IMR-90 (cell line): Measurements from ENCODE around the gene ESRP2. TPM values are rescaled to one million over a fixed set of nuclear protein-coding genes. Genes with fewer than 3 reads are reported as not detected.

Experiments used
- ATAC-seq: fragments of 200-7000 bp; cut with Tn5 transposase; 2 replicates; pipeline ENCODE4 v1.9.1; 2020; ENCODE audit warnings: low read depth, mild to moderate bottlenecking, moderate library complexity
- BruUV-seq: library from RNA; stranded (reverse); fragments of 400-500 nt; replicated peaks from 2 replicates; lab custom pipeline; 2021; lab: Mats Ljungman, UMichigan
- CTCF ChIA-PET: fragments of 300-600 bp; formaldehyde crosslinking; extraction: SDS; loops from one replicate; lab custom pipeline; 2021; ENCODE audit warnings: antibody characterized with exemption; lab: Yijun Ruan, JAX
- POLR2A ChIA-PET: fragments of 300-600 bp; sonication (Branson Sonifier 250); formaldehyde crosslinking; loops from one replicate; lab custom pipeline; 2022; ENCODE audit warnings: antibody characterized with exemption; ENCODE audit not compliant: unreplicated experiment; lab: Charles Lee
- DNase-seq: peaks from one replicate; pipeline ENCODE4 v3.0.0; 2013
- H2AFZ ChIP-seq: replicated peaks from 2 replicates; pipeline ENCODE3; 2013; ENCODE audit warnings: low read length, mild to moderate bottlenecking; ENCODE audit not compliant: poor library complexity
- H2AK5ac ChIP-seq: 2 replicates; pipeline ENCODE4 v1.6.1; 2013; ENCODE audit warnings: low read depth, low read length, inconsistent platforms
- H2AK9ac ChIP-seq: replicated peaks from 2 replicates; pipeline ENCODE3; 2013; ENCODE audit warnings: mild to moderate bottlenecking, low read depth, low read length, moderate library complexity; ENCODE audit not compliant: poor library complexity
- H2BK120ac ChIP-seq: 2 replicates; pipeline ENCODE4 v1.6.1; 2013; ENCODE audit warnings: low read depth, low read length, inconsistent platforms
- H2BK15ac ChIP-seq: 3 replicates; pipeline ENCODE4 v1.6.1; 2013; ENCODE audit warnings: low read depth, low read length, inconsistent platforms
- H2BK20ac ChIP-seq: 2 replicates; pipeline ENCODE4 v1.6.1; 2013; ENCODE audit warnings: low read depth, mild to moderate bottlenecking, inconsistent platforms, low read length, moderate library complexity
- H2BK5ac ChIP-seq: 2 replicates; pipeline ENCODE4 v1.6.1; 2013; ENCODE audit warnings: mild to moderate bottlenecking, low read depth, low read length, inconsistent platforms; ENCODE audit not compliant: poor library complexity, severe bottlenecking
- H3K14ac ChIP-seq: replicated peaks from 2 replicates; pipeline ENCODE4 v1.6.1; 2013; ENCODE audit warnings: low read depth, low read length, inconsistent platforms
- H3K18ac ChIP-seq: 2 replicates; pipeline ENCODE4 v1.6.1; 2013; ENCODE audit warnings: low read depth, low read length, control low read depth
- H3K23ac ChIP-seq: 2 replicates; pipeline ENCODE4 v1.6.1; 2013; ENCODE audit warnings: low read depth, low read length, inconsistent platforms
- H3K27ac ChIP-seq: 2 replicates; pipeline ENCODE4 v1.5.1; 2013; ENCODE audit warnings: mild to moderate bottlenecking, control low read depth, low read length; ENCODE audit not compliant: insufficient read depth
- H3K27me3 ChIP-seq: 2 replicates; pipeline ENCODE4 v1.6.1; 2013; ENCODE audit warnings: low read length; ENCODE audit not compliant: control insufficient read depth, insufficient read depth
- H3K36me3 ChIP-seq: 2 replicates; pipeline ENCODE4 v1.6.1; 2013; ENCODE audit warnings: low read length, mixed read lengths; ENCODE audit not compliant: control insufficient read depth, insufficient read depth
- H3K4ac ChIP-seq: 2 replicates; pipeline ENCODE4 v1.6.1; 2013; ENCODE audit warnings: low read depth, low read length, inconsistent platforms
- H3K4me1 ChIP-seq: 2 replicates; pipeline ENCODE4 v1.6.1; 2013; ENCODE audit warnings: low read length, mixed read lengths; ENCODE audit not compliant: control insufficient read depth, insufficient read depth
- H3K4me2 ChIP-seq: 2 replicates; pipeline ENCODE4 v1.6.1; 2013; ENCODE audit warnings: low read depth, mild to moderate bottlenecking, control low read depth, low read length, moderate library complexity
- H3K4me3 ChIP-seq: 2 replicates; pipeline ENCODE4 v1.5.1; 2013; ENCODE audit warnings: low read depth, mild to moderate bottlenecking, control low read depth, low read length, moderate library complexity; ENCODE audit not compliant: insufficient read depth
- H3K56ac ChIP-seq: 2 replicates; pipeline ENCODE4 v1.6.1; 2013; ENCODE audit warnings: low read length, inconsistent platforms; ENCODE audit not compliant: insufficient read depth; ENCODE audit errors: extremely low read depth
- H3K79me1 ChIP-seq, 2 experiments: 2 replicates each; pipeline ENCODE4 v1.6.1; 2013; ENCODE audit warnings: low read length in 2 of 2, inconsistent platforms in 1 of 2, low read depth in 1 of 2
- H3K9ac ChIP-seq: 2 replicates; pipeline ENCODE4 v1.6.1; 2013; ENCODE audit warnings: low read depth, low read length, control low read depth
- H3K9me1 ChIP-seq: 2 replicates; pipeline ENCODE4 v1.6.1; 2013; ENCODE audit warnings: low read length, inconsistent platforms; ENCODE audit not compliant: insufficient read depth
- H3K9me3 ChIP-seq: 2 replicates; pipeline ENCODE4 v1.6.1; 2013; ENCODE audit warnings: low read length; ENCODE audit not compliant: control insufficient read depth, insufficient read depth
- H4K20me1 ChIP-seq: 2 replicates; pipeline ENCODE4 v1.6.1; 2013; ENCODE audit warnings: low read length, inconsistent platforms; ENCODE audit not compliant: insufficient read depth
- H4K5ac ChIP-seq: 2 replicates; pipeline ENCODE4 v1.6.1; 2013; ENCODE audit warnings: mild to moderate bottlenecking, low read depth, low read length, control low read depth
- H4K8ac ChIP-seq, 2 experiments: 2 replicates each; pipeline ENCODE4 v1.6.1; 2013; ENCODE audit warnings: low read depth in 2 of 2, low read length in 2 of 2, control low read depth in 1 of 2, inconsistent platforms in 1 of 2
- H4K91ac ChIP-seq: 2 replicates; pipeline ENCODE4 v1.6.1; 2013; ENCODE audit warnings: low read depth, low read length, inconsistent platforms; ENCODE audit not compliant: insufficient read depth
- CEBPB ChIP-seq: IDR thresholded peaks from 2 replicates; pipeline ENCODE4 v1.6.1; 2012; ENCODE audit warnings: low read depth, low read length, improper control_type of control experiment
- CTCF ChIP-seq: conservative IDR thresholded peaks from 2 replicates; pipeline ENCODE4 v1.5.1; 2012; ENCODE audit warnings: mild to moderate bottlenecking, low read depth, low read length, improper control_type of control experiment
- MAZ ChIP-seq: IDR thresholded peaks from 2 replicates; pipeline ENCODE4 v1.6.1; 2012; ENCODE audit warnings: low read depth, mild to moderate bottlenecking, low read length, improper control_type of control experiment, moderate library complexity, borderline replicate concordance
- MXI1 ChIP-seq: IDR thresholded peaks from 2 replicates; pipeline ENCODE4 v1.6.1; 2012; ENCODE audit warnings: low read depth, mild to moderate bottlenecking, low read length, moderate library complexity, borderline replicate concordance
- NFE2L2 ChIP-seq: fragments of 150-350 bp; IDR thresholded peaks from 2 replicates; pipeline ENCODE4 v1.6.1; 2016; ENCODE audit warnings: low read depth, mild to moderate bottlenecking, low read length
- RAD21 ChIP-seq: IDR thresholded peaks from 2 replicates; pipeline ENCODE4 v1.6.1; 2012; ENCODE audit warnings: low read length, improper control_type of control experiment
- RFX5 ChIP-seq: IDR thresholded peaks from 2 replicates; pipeline ENCODE4 v1.8.0; 2012; ENCODE audit warnings: low read depth, mild to moderate bottlenecking, low read length, moderate library complexity
- SMC3 ChIP-seq: fragments of 150-350 bp; IDR thresholded peaks from 2 replicates; pipeline ENCODE4 v1.6.1; 2016; ENCODE audit warnings: low read depth, mild to moderate bottlenecking, antibody characterized with exemption, low read length, moderate library complexity
- WGBS, 2 experiments: methylation state at CpG; one replicate each; pipeline versions ENCODE4 v1.1.5 to v1.1.7; 2013; ENCODE audit warnings: missing lambda C conversion rate in 2 of 2; ENCODE audit not compliant: insufficient read length in 1 of 2; ENCODE audit errors: extremely low coverage in 2 of 2; 5-methylcytosine and 5-hydroxymethylcytosine counted together
- dilution Hi-C: fragments of 300-500 bp; cut with HindIII; formaldehyde crosslinking; loops from one replicate; pipeline ENCODE4 v1.14.3; 2018; ENCODE audit warnings: low sequenced_read_pairs; ENCODE audit not compliant: unreplicated experiment
- in situ Hi-C: fragments of 300-500 bp; cut with MboI; formaldehyde crosslinking; loops from 3 replicates; pipeline ENCODE4 v1.14.3; 2019; ENCODE audit warnings: low sequenced_read_pairs, inconsistent platforms, mixed read lengths
- intact Hi-C: fragments of 100-400 bp; cut with micrococcal nuclease; formaldehyde crosslinking; loops from 2 replicates; pipeline ENCODE4 v1.10.0; 2022
- polyA plus RNA-seq, 3 experiments: library from polyadenylated mRNA; depleted of rRNA; stranded (reverse); fragments of >200 nt; gene quantifications; 2 replicates each; pipeline ENCODE4 v1.2.3, GENCODE V29; 2012; ENCODE audit warnings: low replicate concordance in 1 of 3
- total RNA-seq: library from RNA; depleted of rRNA; stranded (reverse); fragments of >200 nt; gene quantifications from 2 replicates; pipeline ENCODE4 v1.2.3, GENCODE V29; 2012

ESRP2 gene
- total and polyA plus RNA-seq, 2 of the 4 experiments (the other 2 are of a cell fraction): 0.07 TPM; not detected in 1

GRCh38 chr16:68283801-68284598 is 48.1 kb upstream of the ESRP2 start:
- Histone ChIP-seq H2AK5ac (no peak overlapping the region), H4K5ac (no peak overlapping the region), H3K14ac (no peak overlapping the region), H3K9me3 (no peaks in the 10 kb centered on the region), H3K36me3 (peaks cover 25% of the 10 kb centered on the region), H2BK20ac (no peak overlapping the region), H2AK9ac (no peak overlapping the region), H3K4me1 (peaks cover 11% of the 10 kb centered on the region), H3K23ac (no peak overlapping the region), H4K8ac (no peak overlapping the region), H3K4me2 (no peak overlapping the region), H4K20me1 (peaks cover 74% of the 10 kb centered on the region), H3K27me3 (no peaks in the 10 kb centered on the region), H3K4ac (no peak overlapping the region), H3K79me1 (peaks cover 16 to 92% of the 10 kb centered on the region in 2 experiments), H3K56ac (no peak overlapping the region), H3K27ac (peak overlapping the region; percentile 46; the same call in 1 of the 2 replicates), H2AFZ (no peak overlapping the region), H2BK120ac (no peak overlapping the region), H3K18ac (no peak overlapping the region), H4K91ac (no peak overlapping the region), H3K9me1 (peaks cover 29% of the 10 kb centered on the region), H3K4me3 (no peak overlapping the region), H3K9ac (no peak overlapping the region), H2BK15ac (no peak overlapping the region), H2BK5ac (no peak overlapping the region)
- intact Hi-C loops: no loop called here
- ChIA-PET POLR2A (no interaction called here), CTCF (interaction anchor here (0.9 kb wide), 1 partner anchor 9 kb away, joined by 3 read pairs; no protein-coding TSS in a partner anchor)
- ATAC-seq: peak; percentile 12; the same call in 1 of the 2 replicates
- BruUV-seq: no TSS peak
- no peak for DNase-seq
- no CpG with 5 or more reads among the region's 9 CpGs for WGBS, 2 experiments
- TF ChIP-seq RAD21: no peak
- no peak for TF ChIP-seq MXI1
- no peak for TF ChIP-seq CTCF
- TF ChIP-seq CEBPB: no peak
- no peak for TF ChIP-seq RFX5
- no peak for TF ChIP-seq MAZ
- TF ChIP-seq SMC3: no peak
- no peak for TF ChIP-seq NFE2L2
- in situ Hi-C loops: no loop called here
- dilution Hi-C loops: no loop called here
